IPS-15b (cell line): ENCODE results near the gene KRT79.
"Not testable (repeated sequence)": the region's sequence is repeated elsewhere in the genome, so short reads cannot be mapped to it uniquely, and the experiment has no call there.

Experiments
- H3K27me3 ChIP-seq: one replicate; pipeline ENCODE4 v1.6.1; 2013; ENCODE audit warnings: low read length; ENCODE audit not compliant: control insufficient read depth, insufficient read depth
- H3K36me3 ChIP-seq: one replicate; pipeline ENCODE4 v1.6.1; 2013; ENCODE audit warnings: low read length; ENCODE audit not compliant: control insufficient read depth, insufficient read depth
- H3K4me1 ChIP-seq: one replicate; pipeline ENCODE4 v1.6.1; 2013; ENCODE audit warnings: mild to moderate bottlenecking, low read length; ENCODE audit not compliant: control insufficient read depth, insufficient read depth
- H3K4me3 ChIP-seq: one replicate; pipeline ENCODE4 v1.5.1; 2013; ENCODE audit warnings: low read depth, low read length
- H3K9ac ChIP-seq: one replicate; pipeline ENCODE4 v1.6.1; 2013; ENCODE audit warnings: low read depth, mild to moderate bottlenecking, low read length
- H3K9me3 ChIP-seq: one replicate; pipeline ENCODE4 v1.6.1; 2013; ENCODE audit warnings: mild to moderate bottlenecking, low read length; ENCODE audit not compliant: control insufficient read depth, insufficient read depth

KRT79 gene

DNA sequence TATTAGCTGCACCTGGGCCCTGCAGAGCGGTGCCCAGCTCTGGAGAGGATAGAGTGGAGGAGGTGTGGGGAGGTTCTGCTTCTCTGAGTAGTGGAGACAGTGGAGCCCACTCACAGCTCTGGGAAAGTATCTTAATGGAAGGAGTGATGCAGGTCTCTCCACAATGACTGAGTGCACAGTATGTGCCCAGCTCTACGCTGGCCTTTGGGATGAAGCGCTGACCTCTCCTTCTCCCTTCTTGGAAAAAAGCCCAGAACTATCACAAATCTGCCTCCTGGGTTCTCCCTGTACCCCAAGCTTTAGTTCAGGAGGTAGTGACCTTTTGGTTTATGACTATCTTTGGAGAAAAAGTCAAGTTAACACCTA is 37.7 kb downstream of the KRT79 start:
- Histone ChIP-seq H3K27me3 (no peaks in the 10 kb centered on the region), H3K36me3 (no peaks in the 10 kb centered on the region), H3K4me1 (peaks cover 7% of the 10 kb centered on the region), H3K9me3 (no peaks in the 10 kb centered on the region), H3K4me3 (no peak overlapping the region), H3K9ac (no peak overlapping the region)

DNA sequence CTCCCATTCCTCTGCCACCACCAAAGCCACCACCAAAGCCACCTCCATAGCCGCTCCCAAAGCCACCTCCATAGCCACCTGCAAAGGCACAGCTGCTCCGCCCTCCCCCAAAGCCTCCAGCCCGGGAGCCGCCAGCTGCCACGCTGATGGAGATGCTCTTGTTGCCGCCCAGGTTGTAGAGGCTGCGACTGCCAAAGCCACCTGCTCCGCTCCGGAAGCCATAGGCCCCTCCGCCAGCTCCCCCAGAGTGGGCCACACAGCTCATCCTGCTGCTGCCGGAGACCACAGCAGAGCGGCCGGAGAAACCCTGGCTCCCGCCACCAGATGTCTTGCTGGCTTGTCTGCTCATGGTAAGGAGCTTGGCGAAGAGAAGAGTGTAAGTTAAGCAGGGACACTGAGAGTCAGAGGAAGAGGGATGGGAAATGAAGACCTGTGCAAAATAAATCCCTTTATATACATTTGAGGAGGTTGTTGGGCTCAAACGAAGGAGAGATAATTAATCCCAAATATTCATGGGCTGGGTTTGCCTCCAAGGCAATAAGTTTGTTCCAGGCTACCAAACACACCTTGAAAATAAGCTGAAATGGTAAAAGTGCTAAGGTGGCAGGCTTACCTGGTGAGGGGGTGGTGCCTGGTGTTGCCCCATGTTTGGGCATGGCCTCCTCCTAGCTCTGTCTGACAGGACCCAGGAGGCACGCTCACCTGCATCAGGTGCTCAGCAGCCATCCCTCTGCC is 38.2 kb downstream of the KRT79 start, which contains the start of gene KRT3:
TSS of gene KRT3 (minus strand) at position 424 of the 735 bp plus-strand sequence. CDS start at position 349, 75 bp downstream.
- H3K9ac ChIP-seq, result no peak within 1 kb of the TSS
- H3K36me3 ChIP-seq, result no peaks in the 10 kb centered on the region
- H3K4me1 ChIP-seq, result peaks cover 4% of the 10 kb centered on the region
- no peaks in the 10 kb centered on the region for H3K27me3 ChIP-seq
- H3K4me3 ChIP-seq, result no peak within 1 kb of the TSS
- no peaks in the 10 kb centered on the region for H3K9me3 ChIP-seq

DNA sequence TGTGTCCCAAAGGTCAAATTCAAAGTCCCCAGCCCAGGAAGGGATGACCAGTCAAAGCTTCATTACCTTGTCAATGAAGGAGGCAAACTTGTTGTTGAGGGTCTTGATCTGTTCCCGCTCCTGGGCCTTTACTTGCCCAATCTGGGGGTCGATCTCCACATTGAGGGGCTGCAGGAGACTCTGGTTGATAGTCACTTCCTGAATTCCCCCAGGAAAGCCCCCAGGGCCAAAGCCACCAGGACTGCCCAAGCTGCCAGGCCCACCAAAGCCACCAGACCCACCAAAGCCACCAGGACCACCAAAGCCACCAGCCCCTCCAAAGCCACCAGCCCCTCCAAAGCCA is 38.8 kb downstream of the KRT79 start:
- not testable (repeated sequence) for H3K36me3 ChIP-seq, H3K4me1 ChIP-seq, H3K4me3 ChIP-seq, H3K27me3 ChIP-seq, H3K9me3 ChIP-seq, H3K9ac ChIP-seq

DNA sequence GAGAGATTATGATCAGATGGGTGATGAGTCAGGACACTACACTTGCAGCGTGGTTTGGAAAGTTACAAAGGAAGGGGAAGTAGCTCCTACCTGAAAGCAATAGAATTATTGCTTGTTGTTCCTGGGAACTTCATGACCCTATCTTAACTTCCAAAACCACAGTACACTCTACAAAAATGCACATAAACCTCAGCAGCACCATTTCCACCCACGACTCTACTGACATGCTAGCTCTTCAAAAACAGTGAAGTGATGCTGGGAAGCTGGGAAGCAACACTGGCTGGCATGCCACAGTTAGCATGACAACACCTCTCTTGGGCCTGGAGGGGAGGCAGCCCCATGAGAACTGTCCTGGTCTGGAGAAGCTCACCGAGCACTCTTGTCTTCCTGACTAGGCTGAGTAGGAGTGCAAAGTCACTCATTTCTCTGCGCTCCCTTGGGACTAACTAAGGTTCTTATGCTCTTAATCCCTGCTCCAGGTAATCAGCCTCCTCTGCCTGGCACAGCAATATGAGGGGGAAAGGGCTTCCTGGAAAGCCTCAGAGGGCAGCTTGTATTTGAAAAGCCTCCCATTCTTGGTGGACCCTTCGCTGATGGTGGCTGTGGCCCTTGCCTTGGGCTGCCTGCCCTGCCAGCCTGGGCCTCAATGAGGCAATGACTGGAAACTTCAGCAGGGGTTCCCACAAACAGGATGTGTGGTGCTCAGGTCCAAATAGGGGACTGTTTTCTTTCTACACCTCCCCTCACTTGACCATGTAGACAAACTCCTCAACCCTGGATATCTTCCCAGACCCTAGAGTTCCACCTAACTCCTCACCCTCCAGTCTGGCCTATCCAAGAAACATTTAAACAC is 39.4 kb downstream of the KRT79 start:
- Histone ChIP-seq H3K4me3 (no peak overlapping the region), H3K4me1 (peaks cover 2% of the 10 kb centered on the region), H3K27me3 (no peaks in the 10 kb centered on the region), H3K9me3 (no peaks in the 10 kb centered on the region), H3K36me3 (no peaks in the 10 kb centered on the region), H3K9ac (no peak overlapping the region)

DNA sequence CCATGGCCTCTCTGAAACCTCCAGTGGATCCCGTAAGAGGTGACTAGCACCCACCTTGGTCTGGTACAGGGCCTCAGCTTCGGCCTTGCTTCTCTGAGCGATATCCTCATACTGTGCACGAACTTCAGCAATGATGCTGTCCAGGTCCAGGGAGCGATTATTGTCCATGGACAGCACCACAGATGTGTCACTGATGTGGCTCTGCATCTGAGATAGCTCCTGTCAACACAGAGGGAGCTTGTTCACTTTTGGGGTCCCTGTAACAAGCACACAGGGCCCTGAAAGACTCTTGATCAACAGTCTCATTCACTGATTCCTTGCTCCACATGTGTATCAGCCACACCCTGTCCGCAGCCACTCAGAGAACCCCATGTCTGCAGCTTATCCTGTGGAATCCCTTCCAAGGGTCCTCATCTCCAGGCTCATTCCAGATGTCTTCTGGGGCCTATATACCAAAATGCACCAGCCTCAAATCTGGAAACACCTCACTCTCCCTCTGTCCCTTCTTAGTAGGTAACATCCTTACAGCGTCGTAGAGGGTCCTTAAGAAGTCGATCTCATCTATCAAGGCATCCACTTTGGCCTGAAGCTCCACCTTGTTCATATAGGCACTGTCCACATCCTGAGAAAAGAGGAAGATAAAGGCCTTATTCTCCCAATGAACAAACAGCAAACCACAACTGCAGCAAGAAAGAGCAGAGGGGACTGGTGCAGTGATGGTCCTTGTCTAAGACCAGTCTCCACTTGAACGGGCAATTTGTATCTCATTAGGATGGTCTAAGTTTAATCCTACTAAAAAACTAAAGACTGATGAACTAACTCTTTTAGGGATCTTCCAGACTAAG is 41.7 kb downstream of the KRT79 start:
- Histone ChIP-seq H3K27me3 (no peaks in the 10 kb centered on the region), H3K4me3 (no peak overlapping the region), H3K36me3 (no peaks in the 10 kb centered on the region), H3K9me3 (no peaks in the 10 kb centered on the region), H3K9ac (no peak overlapping the region), H3K4me1 (no peaks in the 10 kb centered on the region)

DNA sequence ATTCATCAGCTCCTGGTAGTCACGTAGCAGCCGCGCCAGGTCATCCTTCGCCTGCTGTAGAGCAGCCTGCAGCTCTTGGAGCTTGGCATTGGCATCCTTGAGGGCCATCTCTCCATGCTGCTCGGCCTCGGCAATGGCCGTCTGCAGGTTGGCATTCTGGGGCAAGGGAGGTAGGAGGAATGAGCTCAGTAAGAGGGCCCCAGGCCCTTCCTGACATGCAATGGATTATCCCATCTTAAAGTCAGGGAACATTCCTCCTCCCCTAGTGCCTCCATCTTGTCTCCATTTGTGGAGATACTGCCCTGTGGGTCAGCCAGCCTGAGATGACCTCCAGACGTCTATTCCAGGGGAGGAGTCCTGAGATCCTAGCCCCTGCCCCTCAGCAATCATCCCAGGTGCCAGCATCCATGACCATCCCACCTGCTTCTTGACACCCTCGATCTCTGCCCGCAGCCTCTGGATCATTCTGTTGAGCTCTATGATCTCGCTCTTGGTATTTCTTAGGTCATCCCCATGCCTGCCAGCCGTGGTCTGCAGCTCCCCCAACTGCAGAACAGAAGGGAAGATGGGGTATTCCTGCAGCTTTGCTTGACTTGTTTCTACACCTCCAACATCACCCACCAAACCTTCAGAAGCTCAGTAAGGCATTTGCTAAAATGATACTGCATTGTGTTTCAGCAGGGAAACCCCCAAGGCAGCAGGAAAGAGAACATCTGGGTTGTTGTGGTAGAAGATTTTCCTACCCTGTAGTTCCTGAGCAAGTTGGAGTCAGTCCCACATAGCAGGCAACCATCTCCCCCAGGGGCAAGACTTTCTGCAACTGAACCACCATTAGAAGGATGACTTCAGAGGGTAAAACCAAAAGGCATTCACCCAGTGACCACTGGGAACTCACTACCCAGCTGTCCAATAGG is 42.6 kb downstream of the KRT79 start:
- no peak overlapping the region for H3K4me3 ChIP-seq
- H3K36me3 ChIP-seq, result no peaks in the 10 kb centered on the region
- H3K9ac ChIP-seq, result no peak overlapping the region
- no peaks in the 10 kb centered on the region for H3K4me1 ChIP-seq
- no peaks in the 10 kb centered on the region for H3K9me3 ChIP-seq
- H3K27me3 ChIP-seq, result no peaks in the 10 kb centered on the region

DNA sequence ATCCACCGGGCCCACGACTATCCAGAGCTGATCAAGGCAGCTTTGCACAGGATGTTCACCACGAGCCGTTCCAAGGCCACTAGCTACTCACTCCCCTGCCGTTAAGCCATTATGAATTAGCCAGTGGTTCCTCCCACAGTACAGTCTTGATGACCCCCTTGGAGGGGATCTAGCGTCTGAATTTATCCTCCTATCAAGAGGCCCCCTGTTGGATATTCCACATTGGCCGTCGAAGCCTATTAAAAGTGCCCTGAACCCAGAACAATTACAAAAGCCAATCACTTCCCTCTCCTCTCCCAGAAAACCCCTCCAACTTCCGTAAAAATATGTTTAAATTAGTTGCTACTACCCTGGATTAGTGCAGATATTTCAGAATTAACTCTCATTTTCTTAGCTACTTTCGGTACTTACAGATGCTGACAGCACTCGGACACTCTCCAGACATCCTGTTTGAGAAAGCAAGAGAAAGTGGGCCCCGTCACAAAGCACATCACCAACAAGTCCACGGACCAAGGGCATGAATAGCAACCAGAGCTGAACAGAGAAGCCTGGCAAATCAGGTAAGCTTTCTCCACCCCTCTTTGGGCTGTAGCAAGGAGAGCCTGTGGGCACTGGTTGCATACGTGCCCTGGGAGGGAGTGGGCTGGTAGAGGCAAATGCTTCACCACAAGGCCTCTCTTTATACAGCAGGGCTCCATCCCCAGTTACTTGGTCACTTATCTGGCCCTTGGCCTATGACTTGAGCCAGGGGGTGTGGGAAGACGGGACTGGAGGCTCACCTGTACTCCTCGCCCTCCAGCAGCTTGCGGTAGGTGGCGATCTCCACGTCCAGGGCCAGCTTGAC is 43.5 kb downstream of the KRT79 start:
- no peaks in the 10 kb centered on the region for H3K36me3 ChIP-seq
- H3K4me3 ChIP-seq, result no peak overlapping the region
- H3K4me1 ChIP-seq, result no peaks in the 10 kb centered on the region
- H3K9ac ChIP-seq, result no peak overlapping the region
- H3K27me3 ChIP-seq, result no peaks in the 10 kb centered on the region
- no peaks in the 10 kb centered on the region for H3K9me3 ChIP-seq

DNA sequence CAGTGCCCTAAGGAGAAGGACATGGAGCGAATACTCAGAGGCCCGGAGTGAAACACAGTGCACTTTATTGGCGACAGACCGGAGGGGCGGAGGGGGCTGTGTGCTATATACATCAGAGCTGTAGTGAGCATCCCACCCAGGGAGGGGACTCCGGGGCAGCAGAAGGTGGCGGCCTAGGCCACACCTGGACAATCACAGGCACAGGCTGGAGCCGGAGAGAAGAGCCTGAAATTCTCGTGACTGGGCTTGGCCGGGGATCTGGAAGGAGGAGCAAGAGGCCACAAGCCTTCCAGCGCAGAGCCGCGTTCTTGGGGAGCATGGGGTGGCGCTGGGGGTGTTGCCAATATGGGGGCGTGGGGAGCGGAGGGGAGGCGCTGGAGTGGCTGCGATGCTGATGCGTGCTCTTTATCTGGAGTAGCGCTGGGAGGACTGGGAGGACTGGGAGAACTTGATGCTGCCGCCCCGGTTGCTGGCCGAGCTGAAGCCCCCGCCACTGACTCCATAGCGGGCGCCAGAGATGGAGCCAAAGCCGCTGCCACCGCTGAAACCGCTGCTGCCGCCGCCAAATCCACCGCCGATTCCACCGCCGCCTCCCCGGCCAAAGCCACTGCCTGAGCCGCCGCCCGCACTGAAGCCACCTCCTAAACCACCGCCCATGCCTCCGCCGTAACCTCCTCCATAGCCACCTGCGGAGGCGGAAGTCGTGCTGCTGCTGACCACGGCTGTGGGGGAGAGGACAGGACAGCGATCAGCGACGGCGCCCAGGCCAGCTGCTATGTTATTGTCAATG is 44.3 kb downstream of the KRT79 start:
- H3K27me3 ChIP-seq, result no peaks in the 10 kb centered on the region

DNA sequence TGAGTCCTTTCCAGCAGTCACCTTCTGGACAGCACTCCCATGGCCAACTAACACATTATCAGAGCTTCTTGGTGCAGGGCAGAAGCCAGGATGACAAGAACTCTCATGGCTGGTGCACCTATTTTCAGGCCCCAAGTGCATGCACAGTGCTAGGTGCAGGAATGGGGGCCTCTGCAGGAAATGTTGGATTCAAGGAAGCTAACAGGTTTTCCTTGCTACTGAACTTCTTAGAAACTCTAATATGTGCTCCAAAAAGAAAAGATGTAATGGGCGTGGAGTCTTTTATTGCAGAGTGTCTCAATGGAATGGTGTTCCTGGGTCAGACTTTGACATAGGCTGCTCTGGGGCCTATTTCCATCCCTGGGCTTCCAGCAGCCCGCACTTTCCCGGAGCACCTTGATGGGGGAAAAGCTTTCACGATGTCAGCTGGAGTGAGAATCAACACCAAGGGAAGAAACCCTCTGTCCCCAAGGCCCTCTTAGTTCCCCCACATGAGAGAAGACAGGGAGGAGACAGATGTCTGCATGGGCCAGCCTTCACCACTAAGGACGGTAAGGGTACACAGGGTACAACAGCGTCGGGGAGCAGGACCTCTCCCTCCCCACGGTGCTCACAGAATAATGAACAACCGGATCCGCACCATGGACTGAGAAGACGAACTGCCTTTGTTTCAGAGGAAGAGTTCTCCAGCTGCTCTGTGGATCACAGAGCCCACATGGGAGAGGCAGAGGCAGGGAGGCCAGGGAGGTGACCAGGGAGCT is 45.1 kb downstream of the KRT79 start:
- Histone ChIP-seq H3K4me1 (no peaks in the 10 kb centered on the region), H3K36me3 (no peaks in the 10 kb centered on the region), H3K9me3 (no peaks in the 10 kb centered on the region), H3K4me3 (no peak overlapping the region), H3K9ac (no peak overlapping the region), H3K27me3 (no peaks in the 10 kb centered on the region)

More for the DNA sequence above, 44.3 kb downstream of the KRT79 start:
- H3K9me3 ChIP-seq, result no peaks in the 10 kb centered on the region
- no peak overlapping the region for H3K4me3 ChIP-seq
- H3K9ac ChIP-seq, result no peak overlapping the region
- no peaks in the 10 kb centered on the region for H3K4me1 ChIP-seq
- H3K36me3 ChIP-seq, result no peaks in the 10 kb centered on the region
